GM21786 (cell line): ENCODE data around the gene TBC1D1.

ENCODE experiments used
- ATAC-seq: cut with Tn5 transposase; IDR thresholded peaks from one replicate; pipeline ENCODE4 v1.9.1; 2021; ENCODE audit not compliant: unreplicated experiment

TBC1D1 gene

GRCh38 chr4:38045289-38045988 lies 154.6 kb downstream of the TBC1D1 start:
- no peak for ATAC-seq

GRCh38 chr4:38046727-38047489 lies 156.0 kb downstream of the TBC1D1 start:
- ATAC-seq: no peak

GRCh38 chr4:38049545-38050170 lies 158.8 kb downstream of the TBC1D1 start:
- ATAC-seq: no peak

- ATAC-seq: no peak
Measured at GRCh38 chr4:38050560-38051350, 159.9 kb downstream of the TBC1D1 start.

GRCh38 chr4:38055566-38055965 lies 164.7 kb downstream of the TBC1D1 start:
- no peak for ATAC-seq

GRCh38 chr4:38056011-38056685 lies 165.3 kb downstream of the TBC1D1 start:
- ATAC-seq: no peak

- ATAC-seq: no peak
Measured at GRCh38 chr4:38058151-38058550, 167.3 kb downstream of the TBC1D1 start.

- ATAC-seq: no peak
Measured at GRCh38 chr4:38060829-38061431, 170.0 kb downstream of the TBC1D1 start.

- ATAC-seq: peak; percentile 65
Measured at GRCh38 chr4:38062088-38062775, 171.3 kb downstream of the TBC1D1 start.

GRCh38 chr4:38062776-38063097 lies 171.9 kb downstream of the TBC1D1 start:
- ATAC-seq: no peak

GRCh38 chr4:38065176-38065575 lies 174.3 kb downstream of the TBC1D1 start:
- ATAC-seq: no peak

- no peak for ATAC-seq
Measured at GRCh38 chr4:38065900-38066299, 175.0 kb downstream of the TBC1D1 start.

- ATAC-seq: no peak
Measured at GRCh38 chr4:38067499-38067898, 176.6 kb downstream of the TBC1D1 start.

- ATAC-seq: no peak
Measured at GRCh38 chr4:38068107-38068506, 177.2 kb downstream of the TBC1D1 start.

- ATAC-seq: no peak
Measured at GRCh38 chr4:38069271-38069760, 178.4 kb downstream of the TBC1D1 start.

- peak; percentile 41 for ATAC-seq
Measured at GRCh38 chr4:38071801-38072431, 181.0 kb downstream of the TBC1D1 start.

- no peak for ATAC-seq
Measured at GRCh38 chr4:38072578-38072977, 181.7 kb downstream of the TBC1D1 start.

- no peak for ATAC-seq
Measured at GRCh38 chr4:38073596-38074234, 182.8 kb downstream of the TBC1D1 start.
